Activated T-cell treated with anti-CD3 and anti-CD28 coated beads, Interleukin-2, amount 50 U/mL, for 72 hours (primary cell): Measurements from ENCODE around the gene NXF1. TPM values are rescaled to one million over a fixed set of nuclear protein-coding genes. Genes with fewer than 3 reads are reported as not detected.

ENCODE experiments used
- ATAC-seq, 2 donors: fragments of 150-1000 bp; cut with Tn5 transposase; replicated peaks in 1 of 2; 2 replicates each; pipeline ENCODE4 v1.10.0; 2021; ENCODE audit warnings: moderate library complexity in 2 of 2, mild to moderate bottlenecking in 1 of 2
- DNase-seq, 2 donors: peaks; one replicate each; pipeline ENCODE4 v3.0.0; 2021 to 2022; ENCODE audit warnings: mixed read lengths in 1 of 2
- H3K27ac Mint-ChIP-seq: one replicate; pipeline ENCODE4 v1.8.0; 2022; ENCODE audit warnings: mild to moderate bottlenecking, moderate library complexity, mixed read lengths
- H3K27me3 Mint-ChIP-seq: one replicate; pipeline ENCODE4 v1.8.0; 2022; ENCODE audit warnings: low read depth, mixed read lengths
- H3K36me3 Mint-ChIP-seq, 2 donors: one replicate each; pipeline ENCODE4 v1.8.0; 2022; ENCODE audit warnings: mixed read lengths in 2 of 2, mild to moderate bottlenecking in 1 of 2; ENCODE audit not compliant: insufficient read depth in 2 of 2
- H3K4me1 Mint-ChIP-seq: one replicate; pipeline ENCODE4 v1.8.0; 2022; ENCODE audit warnings: low read depth, mixed read lengths
- H3K4me3 Mint-ChIP-seq, 2 donors: one replicate each; pipeline ENCODE4 v1.8.0; 2022; ENCODE audit warnings: mild to moderate bottlenecking in 2 of 2, mixed read lengths in 2 of 2, moderate library complexity in 2 of 2
- H3K9me3 Mint-ChIP-seq, 2 donors: one replicate each; pipeline ENCODE4 v1.8.0; 2022; ENCODE audit warnings: mixed read lengths in 2 of 2
- total RNA-seq, 2 donors: library from RNA; stranded (reverse); gene quantifications; one replicate each; pipeline ENCODE4 v1.2.3, GENCODE V29; 2022

The NXF1 gene
- total RNA-seq, 2 donors from 2014 or later = 117 to 131 TPM

DNA sequence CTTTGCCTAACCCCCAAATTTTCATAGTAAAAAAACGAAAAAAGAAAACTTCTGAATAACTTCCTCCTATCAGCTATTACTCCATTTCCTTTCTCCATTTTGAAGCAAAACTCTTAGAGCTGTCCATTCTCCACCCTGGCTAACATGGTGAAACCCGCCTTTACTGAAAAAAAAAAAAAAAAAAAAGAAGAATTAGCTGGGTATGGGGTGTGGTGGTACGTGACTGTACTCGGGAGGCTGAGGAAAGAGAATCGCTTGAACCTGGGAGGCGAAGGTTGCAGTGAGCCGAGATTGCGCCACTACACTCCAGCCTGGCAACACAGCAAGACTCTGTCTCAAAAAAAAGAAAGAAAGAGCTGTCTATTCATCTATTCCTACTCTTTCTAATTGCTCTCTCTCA, 11.3 kb upstream of the NXF1 start:
- Mint-ChIP-seq H3K36me3 (peaks cover 0 to 16% of the 10 kb centered on the region in 2 donors), H3K9me3 (no peaks in the 10 kb centered on the region), H3K27me3 (no peaks in the 10 kb centered on the region), H3K4me1 (no peaks in the 10 kb centered on the region), H3K27ac (no peak overlapping the region), H3K4me3 (no peak overlapping the region)
- DNase-seq (no peak), ATAC-seq (no peak)

DNA sequence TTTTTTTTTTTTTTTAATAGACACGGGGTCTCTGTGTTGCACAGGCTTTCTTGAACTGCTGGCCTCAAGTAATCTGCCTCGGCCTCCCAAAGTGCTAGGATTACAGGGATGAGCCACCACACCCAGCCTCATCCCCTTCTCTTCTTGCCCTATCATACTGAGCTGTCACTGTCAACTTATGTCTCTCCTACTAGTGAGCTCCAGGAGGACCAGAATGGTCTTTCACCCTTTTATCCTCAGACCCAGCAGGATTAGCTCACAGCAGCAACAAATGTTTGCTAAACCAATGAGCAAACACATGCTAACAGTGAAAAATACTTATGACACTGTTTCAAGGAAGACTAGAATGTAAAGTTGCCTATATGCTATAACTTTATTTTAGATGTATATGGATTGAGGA, 6.4 kb upstream of the NXF1 start:
- Mint-ChIP-seq H3K9me3 (no peaks in the 10 kb centered on the region), H3K27me3 (no peaks in the 10 kb centered on the region), H3K36me3 (peaks cover 2 to 5% of the 10 kb centered on the region in 2 donors), H3K27ac (no peak overlapping the region), H3K4me3 (no peak overlapping the region), H3K4me1 (peaks cover 2% of the 10 kb centered on the region)
- DNase-seq (no peak), ATAC-seq (no peak)

DNA sequence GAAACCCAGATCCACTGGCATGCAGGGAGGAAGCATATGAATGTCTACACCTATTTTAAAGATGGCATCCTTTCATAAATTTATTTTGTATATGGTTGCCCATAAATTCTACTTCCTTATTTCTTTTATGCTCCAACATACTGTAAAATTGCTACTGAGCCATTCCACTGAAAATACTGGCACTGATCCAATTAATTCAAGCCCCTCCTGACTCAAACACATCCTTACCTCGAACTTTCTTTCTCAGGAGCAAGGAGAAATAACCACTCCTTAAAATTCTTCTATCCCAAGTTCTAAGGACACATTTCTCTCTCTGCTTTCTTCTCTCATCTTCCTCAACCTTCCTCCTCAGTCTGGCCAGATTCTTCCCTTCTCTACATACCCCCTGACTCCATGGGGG, 5.5 kb upstream of the NXF1 start:
- ATAC-seq (no peak), DNase-seq (no peak)
- no peaks in the 10 kb centered on the region for H3K27me3 Mint-ChIP-seq
- H3K36me3 Mint-ChIP-seq = peaks cover 2 to 4% of the 10 kb centered on the region in 2 donors
- H3K9me3 Mint-ChIP-seq = no peaks in the 10 kb centered on the region
- no peak overlapping the region for H3K4me3 Mint-ChIP-seq
- peaks cover 9% of the 10 kb centered on the region for H3K4me1 Mint-ChIP-seq
- no peak overlapping the region for H3K27ac Mint-ChIP-seq

DNA sequence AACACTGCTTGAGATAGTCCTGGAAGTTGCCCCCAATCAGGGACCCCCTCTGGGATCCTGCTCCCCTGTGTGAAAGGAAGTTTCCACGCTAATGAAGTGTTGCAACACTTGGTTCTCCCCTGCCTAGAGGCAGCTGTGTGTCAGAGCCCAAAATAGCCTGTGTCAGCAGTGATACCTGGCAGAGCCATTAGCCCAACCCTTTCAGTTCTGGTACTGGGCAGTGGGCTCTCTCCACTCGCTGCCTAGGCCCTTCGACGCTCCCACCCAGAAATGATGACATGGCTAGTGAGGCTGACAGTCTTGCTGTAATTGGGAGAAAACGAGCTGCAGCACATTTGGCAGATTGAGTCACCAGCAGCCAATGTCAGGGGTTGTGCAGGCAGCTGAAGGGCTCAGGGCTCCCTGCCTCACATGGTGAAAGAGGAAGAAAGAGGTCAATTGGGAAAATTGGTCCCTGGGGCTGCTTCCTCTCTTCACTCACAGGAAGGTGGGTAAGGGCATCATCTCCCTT, 1.4 kb upstream of the NXF1 start:
- no peaks in the 10 kb centered on the region for H3K27me3 Mint-ChIP-seq
- peak overlapping the region; percentile 15 for H3K27ac Mint-ChIP-seq
- peaks cover 36% of the 10 kb centered on the region for H3K4me1 Mint-ChIP-seq
- peaks cover 18 to 26% of the 10 kb centered on the region in 2 donors for H3K36me3 Mint-ChIP-seq
- H3K9me3 Mint-ChIP-seq = no peaks in the 10 kb centered on the region
- H3K4me3 Mint-ChIP-seq = peak overlapping the region; percentile 91 to 95
- ATAC-seq = no peak
- DNase-seq = no peak

DNA sequence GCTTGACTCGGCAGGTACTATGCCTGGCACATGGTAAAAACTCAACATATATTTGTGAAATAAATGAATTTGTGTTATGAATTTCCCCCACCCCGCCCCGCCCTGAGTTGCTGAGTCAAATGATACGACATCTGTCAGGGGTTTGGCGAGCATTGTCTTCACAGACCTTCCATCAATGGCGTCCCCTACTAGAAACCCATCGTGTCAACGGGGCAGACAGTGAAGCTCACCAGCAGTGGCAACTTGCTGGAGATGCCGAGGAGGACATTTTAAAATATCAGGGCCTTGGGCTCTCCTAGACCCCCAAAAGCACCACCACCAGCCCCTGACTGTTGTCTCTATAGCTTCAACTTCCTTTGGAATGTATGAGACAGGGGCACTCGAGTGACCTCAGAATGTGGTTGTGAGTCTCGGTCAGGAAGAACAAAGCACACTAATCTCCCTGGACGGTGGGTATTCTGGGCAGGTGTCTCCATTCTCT, 761 bp upstream of the NXF1 start:
- H3K9me3 Mint-ChIP-seq = no peaks in the 10 kb centered on the region
- H3K27me3 Mint-ChIP-seq = no peaks in the 10 kb centered on the region
- DNase-seq (peak; percentile 38 to 39), ATAC-seq (peak; percentile 25)
- H3K4me3 Mint-ChIP-seq = peak overlapping the region; percentile 91 to 95
- H3K4me1 Mint-ChIP-seq = peaks cover 43% of the 10 kb centered on the region
- H3K36me3 Mint-ChIP-seq = peaks cover 24 to 33% of the 10 kb centered on the region in 2 donors
- H3K27ac Mint-ChIP-seq = peak overlapping the region; percentile 99

DNA sequence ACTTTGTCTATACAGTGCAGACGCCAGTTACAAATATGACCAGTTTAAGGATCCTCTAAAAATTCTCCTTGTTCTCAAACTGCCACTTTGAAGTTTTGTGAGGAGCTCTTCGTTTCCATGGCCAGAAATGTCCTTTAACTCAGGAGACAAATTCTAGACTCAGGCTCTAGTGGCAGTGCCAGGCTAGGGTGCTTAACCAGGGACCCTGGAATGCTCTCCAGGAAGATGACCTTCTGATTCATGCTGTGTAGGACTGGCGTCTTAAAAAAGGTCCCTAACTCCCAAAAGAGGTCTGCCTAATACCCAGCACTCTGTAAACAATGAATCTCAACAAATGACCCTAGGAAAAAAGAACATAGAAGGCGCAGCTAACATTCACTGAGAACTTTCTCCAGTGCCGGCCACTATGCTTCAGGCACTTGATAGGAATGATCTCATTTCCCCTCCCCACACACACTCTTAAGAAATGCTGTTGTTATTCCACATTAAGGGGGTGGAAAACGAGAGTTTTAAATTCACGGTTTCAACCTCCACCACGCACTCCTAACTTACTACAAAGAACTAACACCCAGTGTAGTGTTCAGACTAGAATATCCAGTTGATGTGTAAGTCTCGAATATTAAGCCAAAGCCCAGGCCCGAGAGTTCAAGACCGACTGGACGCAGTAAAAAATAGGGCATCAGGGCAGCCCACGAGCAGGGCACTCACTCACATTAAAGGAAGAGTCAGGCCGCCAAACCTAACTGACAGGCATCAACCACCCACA, 747 bp downstream of the NXF1 start:
- peaks cover 34 to 41% of the 10 kb centered on the region in 2 donors for H3K36me3 Mint-ChIP-seq
- no peaks in the 10 kb centered on the region for H3K27me3 Mint-ChIP-seq
- peak in 1 of 2 donors; percentile 25 for DNase-seq
- H3K4me1 Mint-ChIP-seq = peaks cover 50% of the 10 kb centered on the region
- peak in 1 of 2 donors; percentile 10 for ATAC-seq
- H3K4me3 Mint-ChIP-seq = peak overlapping the region; percentile 91 to 95
- peak overlapping the region; percentile 98 for H3K27ac Mint-ChIP-seq
- no peaks in the 10 kb centered on the region for H3K9me3 Mint-ChIP-seq

DNA sequence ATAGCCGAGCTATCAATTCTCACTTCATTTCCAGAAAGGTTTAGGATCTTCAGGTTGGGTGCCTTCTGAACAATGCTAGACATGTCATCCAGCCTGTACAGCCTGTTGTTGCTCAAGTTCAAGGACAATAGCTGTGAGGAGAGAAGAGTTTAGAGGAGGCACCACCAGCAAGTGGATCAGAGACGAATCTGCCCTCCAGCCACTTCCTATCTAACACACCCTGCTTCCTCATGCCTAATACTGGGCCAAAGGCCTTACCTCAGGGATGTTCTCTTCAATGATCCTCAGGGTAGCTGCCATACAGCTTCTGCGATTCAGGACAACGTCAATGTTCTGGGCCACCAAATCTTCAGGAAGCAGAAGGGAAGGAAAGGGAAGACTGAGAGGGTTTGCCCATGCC, 4.2 kb downstream of the NXF1 start:
- ATAC-seq (no peak), DNase-seq (no peak)
- no peaks in the 10 kb centered on the region for H3K27me3 Mint-ChIP-seq
- no peaks in the 10 kb centered on the region for H3K9me3 Mint-ChIP-seq
- peaks cover 43% of the 10 kb centered on the region for H3K4me1 Mint-ChIP-seq
- no peak overlapping the region for H3K4me3 Mint-ChIP-seq
- H3K36me3 Mint-ChIP-seq = peaks cover 48 to 52% of the 10 kb centered on the region in 2 donors
- peak overlapping the region; percentile 73 for H3K27ac Mint-ChIP-seq

DNA sequence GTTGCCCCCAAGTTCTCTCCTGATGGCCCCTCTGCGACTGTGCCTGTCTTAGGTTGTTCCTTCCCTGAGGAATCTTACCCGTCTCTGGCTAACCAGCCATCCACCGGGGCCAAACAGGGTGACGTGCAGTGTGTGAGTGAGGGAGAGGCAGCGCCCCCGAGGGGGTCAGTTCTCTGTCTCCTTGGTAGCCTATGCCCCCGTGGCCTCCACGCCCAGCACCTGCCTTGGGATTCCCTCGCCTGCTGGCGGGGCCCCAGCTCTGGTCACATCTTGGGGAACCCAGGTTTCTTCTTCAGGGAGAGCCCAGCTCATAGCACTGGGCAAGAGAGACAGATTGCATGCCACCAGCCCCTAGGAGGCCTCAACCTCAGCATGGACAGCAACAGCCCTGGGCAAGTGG, 5.8 kb downstream of the NXF1 start:
- Mint-ChIP-seq H3K4me3 (no peak overlapping the region), H3K27me3 (no peaks in the 10 kb centered on the region), H3K9me3 (no peaks in the 10 kb centered on the region), H3K27ac (peak overlapping the region; percentile 83), H3K4me1 (peaks cover 38% of the 10 kb centered on the region), H3K36me3 (peaks cover 44 to 61% of the 10 kb centered on the region in 2 donors)
- DNase-seq (no peak), ATAC-seq (peak; percentile 5 to 12)

DNA sequence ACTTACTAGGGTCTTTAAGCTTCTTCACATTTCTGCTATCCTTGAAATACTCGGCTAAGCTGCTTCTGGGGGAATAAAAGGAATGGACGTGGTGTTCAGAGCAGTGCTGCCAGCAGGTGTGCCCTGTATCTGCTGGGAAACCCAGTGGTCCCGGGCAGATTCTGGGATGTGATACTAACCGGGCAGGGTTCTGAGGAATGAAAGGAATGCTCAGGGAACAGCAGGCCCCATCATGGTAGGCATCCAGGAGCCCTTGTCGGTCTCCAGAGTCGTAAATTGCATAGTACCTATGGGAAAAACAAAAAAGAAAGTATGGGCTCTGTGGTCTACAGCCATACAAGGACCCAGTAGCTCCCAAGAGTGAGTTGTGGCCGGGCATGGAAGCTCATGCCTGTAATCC, 9.0 kb downstream of the NXF1 start:
- Mint-ChIP-seq H3K27me3 (no peaks in the 10 kb centered on the region), H3K4me3 (no peak overlapping the region), H3K9me3 (no peaks in the 10 kb centered on the region), H3K36me3 (peaks cover 28 to 53% of the 10 kb centered on the region in 2 donors), H3K4me1 (peaks cover 23% of the 10 kb centered on the region), H3K27ac (peak overlapping the region; percentile 44)
- ATAC-seq (no peak), DNase-seq (no peak)

DNA sequence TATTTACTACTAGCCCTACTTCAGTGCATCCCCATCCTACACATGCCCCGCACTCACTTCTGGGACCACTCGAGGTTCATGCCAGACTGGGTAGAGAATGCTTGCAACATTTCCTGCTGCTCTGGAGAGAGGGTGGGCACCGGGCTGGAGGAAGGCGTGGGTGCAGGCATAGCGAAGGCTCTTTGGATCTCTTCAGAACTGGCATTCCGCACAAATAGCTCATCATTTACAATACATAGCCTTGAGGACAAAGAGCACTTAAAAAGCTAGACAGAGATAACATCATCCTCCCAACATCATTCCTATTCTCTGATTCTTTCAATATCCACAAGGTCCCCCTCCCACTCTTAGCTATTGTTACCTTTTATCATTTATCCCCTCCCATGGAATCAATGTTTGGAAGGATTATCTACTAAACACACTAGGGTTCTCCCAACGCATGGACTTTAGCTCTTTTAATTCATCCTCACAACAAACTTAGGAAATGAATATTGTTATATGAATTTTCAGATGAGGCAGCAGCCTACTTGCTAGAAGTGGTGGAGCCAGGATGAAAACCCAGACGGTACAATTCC, 11.0 kb downstream of the NXF1 start:
- ATAC-seq = no peak
- no peaks in the 10 kb centered on the region for H3K9me3 Mint-ChIP-seq
- H3K27me3 Mint-ChIP-seq = no peaks in the 10 kb centered on the region
- H3K27ac Mint-ChIP-seq = peak overlapping the region; percentile 6
- H3K4me3 Mint-ChIP-seq = no peak overlapping the region
- no peak for DNase-seq
- peaks cover 33% of the 10 kb centered on the region for H3K4me1 Mint-ChIP-seq
- H3K36me3 Mint-ChIP-seq = peaks cover 16 to 48% of the 10 kb centered on the region in 2 donors

DNA sequence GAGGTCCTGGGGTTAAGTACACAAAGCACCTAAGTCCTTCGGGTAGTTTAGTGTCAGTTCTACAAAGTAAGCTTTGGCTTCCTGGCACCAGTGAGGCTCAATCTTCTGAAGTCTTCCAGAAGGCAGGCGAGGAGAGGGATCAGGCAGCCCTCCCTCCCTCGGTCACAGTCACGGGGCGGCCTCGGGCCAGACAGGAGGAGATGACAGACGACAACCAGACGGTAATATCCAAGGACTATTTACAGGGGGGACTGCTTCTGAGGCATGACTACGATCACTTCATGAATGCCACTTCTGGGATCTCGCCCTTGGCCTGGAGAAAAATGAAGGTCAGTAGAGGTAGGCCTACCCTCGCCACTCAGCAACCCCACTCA, 13.1 kb downstream of the NXF1 start:
- H3K27ac Mint-ChIP-seq = peak overlapping the region; percentile 92
- H3K9me3 Mint-ChIP-seq = no peaks in the 10 kb centered on the region
- peaks cover 13 to 39% of the 10 kb centered on the region in 2 donors for H3K36me3 Mint-ChIP-seq
- no peaks in the 10 kb centered on the region for H3K27me3 Mint-ChIP-seq
- H3K4me3 Mint-ChIP-seq = peak overlapping the region; percentile 91 to 94
- H3K4me1 Mint-ChIP-seq = peaks cover 52% of the 10 kb centered on the region
- DNase-seq (peak in 1 of 2 donors; percentile 41), ATAC-seq (peak; percentile 4 to 5)

DNA sequence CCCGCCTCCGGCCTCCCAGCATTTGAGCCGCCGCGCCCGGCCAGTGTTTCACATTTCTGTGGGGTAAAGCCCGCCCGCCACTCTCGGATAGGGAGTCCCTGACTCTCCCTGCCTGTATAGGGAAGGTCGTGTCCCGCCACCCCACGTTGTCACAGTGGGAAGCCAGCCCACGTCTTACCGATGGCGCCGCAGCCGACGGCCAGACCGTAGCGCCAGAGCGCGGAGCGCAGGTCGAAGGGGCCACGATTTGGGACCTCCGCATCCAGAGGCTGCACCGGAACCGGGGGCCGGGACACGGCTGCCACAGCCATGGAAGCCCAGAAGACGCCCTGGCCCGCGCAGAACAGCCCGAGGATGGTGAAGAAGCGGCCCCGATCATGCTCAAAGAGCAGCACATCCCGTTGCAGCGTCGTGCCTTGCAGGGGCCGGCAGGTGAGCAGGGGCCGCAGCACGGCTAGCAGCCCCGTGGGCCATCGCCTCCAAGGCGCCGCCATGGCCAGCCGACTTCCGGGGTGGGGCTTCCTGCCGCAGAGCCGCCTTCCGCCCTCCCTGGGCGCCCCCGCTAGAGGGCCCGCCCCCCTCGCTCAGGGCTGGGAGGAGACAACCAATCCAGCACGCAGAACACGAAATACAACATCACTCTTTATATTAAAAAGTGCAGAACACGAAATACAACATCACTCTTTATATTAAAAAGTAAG, 13.6 kb downstream of the NXF1 start, which contains the start of gene TMEM223:
TSS of gene TMEM223 (minus strand) at position 506 of the 701 bp plus-strand sequence. CDS start at position 494, 12 bp downstream.
- DNase-seq (peak; percentile 94), ATAC-seq (peak; percentile 69 to 77)
- peaks cover 52% of the 10 kb centered on the region for H3K4me1 Mint-ChIP-seq
- H3K4me3 Mint-ChIP-seq = peak within 1 kb of the TSS; percentile 91 to 94
- H3K36me3 Mint-ChIP-seq = peaks cover 13 to 35% of the 10 kb centered on the region in 2 donors
- H3K27me3 Mint-ChIP-seq = no peaks in the 10 kb centered on the region
- H3K27ac Mint-ChIP-seq = peak within 1 kb of the TSS; percentile 92
- no peaks in the 10 kb centered on the region for H3K9me3 Mint-ChIP-seq

DNA sequence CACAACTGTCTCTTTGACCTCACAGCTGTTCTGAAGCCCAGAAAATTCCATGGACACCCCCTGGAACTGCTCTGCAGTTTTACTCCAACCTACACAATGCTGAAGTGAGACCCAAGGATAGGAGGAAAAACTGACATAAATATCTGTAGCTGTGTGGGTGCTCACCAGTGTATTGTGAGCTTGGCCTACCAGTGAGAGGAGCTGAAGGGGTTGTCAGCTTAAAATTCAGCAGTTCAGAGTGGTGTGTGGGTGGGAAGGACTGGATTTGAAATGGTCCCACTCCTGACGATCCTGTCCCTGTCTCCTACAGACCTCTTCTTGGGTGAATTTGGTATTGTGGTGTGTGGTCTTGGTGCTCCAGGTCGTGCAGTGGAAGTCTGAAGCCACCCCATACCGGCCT, 15.7 kb downstream of the NXF1 start:
- DNase-seq = no peak
- Mint-ChIP-seq H3K36me3 (peaks cover 6 to 20% of the 10 kb centered on the region in 2 donors), H3K4me3 (peak overlapping the region; percentile 94 to 95), H3K9me3 (no peaks in the 10 kb centered on the region), H3K4me1 (peaks cover 62% of the 10 kb centered on the region), H3K27ac (peak overlapping the region; percentile 75), H3K27me3 (no peaks in the 10 kb centered on the region)
- no peak for ATAC-seq
